ENCODE measurements around the gene ATP2C1. TPM values are rescaled to one million over a fixed set of nuclear protein-coding genes. Genes with fewer than 3 reads are reported as not detected.

ATP2C1 gene
- total RNA-seq, 4 donors from 2014 or later, result 53.0 to 63.7 (median 60.2) TPM

- no peak for DNase-seq (ENCODE audit: low spot score in 2 of 2)
- 81 to 98% methylated on average over 2 of the region's 2 CpGs for WGBS, 2 donors
- H3K4me3 ChIP-seq (ENCODE audit: low read depth, poor library complexity, severe bottlenecking), result no peak overlapping the region
- no peak for TF ChIP-seq CTCF (IDR thresholded peaks at IDR 0.05)
- no peak for TF ChIP-seq POLR2A (IDR thresholded peaks at IDR 0.05)
- intact Hi-C loops (cut with DNase I; ENCODE audit: low total_unique reads), result no loop called here
Measured at GRCh38 chr3:131007256-131007655, 113.4 kb downstream of the ATP2C1 start.

- intact Hi-C loops (cut with DNase I; ENCODE audit: low total_unique reads), result no loop called here
- WGBS, 2 donors, result 99 to 100% methylated on average over 2 of the region's 2 CpGs
- no peak for TF ChIP-seq CTCF (IDR thresholded peaks at IDR 0.05)
- no peak for TF ChIP-seq POLR2A (IDR thresholded peaks at IDR 0.05)
- no peak for DNase-seq (ENCODE audit: low spot score in 2 of 2)
- no peak overlapping the region for H3K4me3 ChIP-seq (ENCODE audit: low read depth, poor library complexity, severe bottlenecking)
Measured at GRCh38 chr3:131007782-131008181, 113.9 kb downstream of the ATP2C1 start.

- no peak for DNase-seq (ENCODE audit: low spot score in 2 of 2)
- H3K4me3 ChIP-seq (ENCODE audit: low read depth, poor library complexity, severe bottlenecking), result no peak overlapping the region
- intact Hi-C loops (cut with DNase I; ENCODE audit: low total_unique reads), result no loop called here
- WGBS, 2 donors, result 95 to 96% methylated on average over 1 of the region's 1 CpG
- TF ChIP-seq CTCF (IDR thresholded peaks at IDR 0.05) (no peak), POLR2A (IDR thresholded peaks at IDR 0.05) (no peak)
Measured at GRCh38 chr3:131008326-131008725, 114.4 kb downstream of the ATP2C1 start.

GRCh38 chr3:131009698-131010097, 115.8 kb downstream of the ATP2C1 start:
- 90 to 97% methylated on average over 1 of the region's 1 CpG for WGBS, 2 donors
- no peak overlapping the region for H3K4me3 ChIP-seq (ENCODE audit: low read depth, poor library complexity, severe bottlenecking)
- intact Hi-C loops (cut with DNase I; ENCODE audit: low total_unique reads), result no loop called here
- DNase-seq (ENCODE audit: low spot score in 2 of 2), result no peak
- TF ChIP-seq POLR2A (IDR thresholded peaks at IDR 0.05) (no peak), CTCF (IDR thresholded peaks at IDR 0.05) (no peak)

- H3K4me3 ChIP-seq (ENCODE audit: low read depth, poor library complexity, severe bottlenecking), result no peak overlapping the region
- no peak for DNase-seq (ENCODE audit: low spot score in 2 of 2)
- intact Hi-C loops (cut with DNase I; ENCODE audit: low total_unique reads), result no loop called here
- 67 to 71% methylated on average over 3 of the region's 3 CpGs for WGBS, 2 donors
- TF ChIP-seq POLR2A (IDR thresholded peaks at IDR 0.05) (no peak), CTCF (IDR thresholded peaks at IDR 0.05) (no peak)
Measured at GRCh38 chr3:131018970-131019369, 125.1 kb downstream of the ATP2C1 start.

- intact Hi-C loops (cut with DNase I; ENCODE audit: low total_unique reads), result no loop called here
- no peak for DNase-seq (ENCODE audit: low spot score in 2 of 2)
- whole genome bisulfite sequencing, 2 donors, result 78 to 83% methylated on average over 5 of the region's 5 CpGs
Measured at GRCh38 chr3:131020122-131020693, 126.3 kb downstream of the ATP2C1 start.

More at GRCh38 chr3:131020122-131020693, 126.3 kb downstream of the ATP2C1 start:
- H3K4me3 ChIP-seq (ENCODE audit: low read depth, poor library complexity, severe bottlenecking), result no peak overlapping the region
- TF ChIP-seq POLR2A (IDR thresholded peaks at IDR 0.05), result no peak
- no peak for TF ChIP-seq CTCF (IDR thresholded peaks at IDR 0.05)

Data from lower leg skin (tissue), 4 donors.